Amniotic epithelial cell (primary cell): ENCODE results near the gene IFNLR1.
"Not testable (repeated sequence)": the region's sequence is repeated elsewhere in the genome, so short reads cannot be mapped to it uniquely, and the experiment has no call there.

Experiments
- DNase-seq: peaks from one replicate; pipeline ENCODE4 v3.0.0-alpha.2; 2010; ENCODE audit warnings: low read depth

Gene IFNLR1

GRCh38 chr1:24186993-24187790 lies at the start of gene IFNLR1:
Gene IFNLR1, minus strand, starts transcription at chr1:24187289. Its CDS starts 41 bp downstream, at chr1:24187248.
- DNase-seq = no peak

- peak; percentile 26 for DNase-seq
These were observed 49.1 kb upstream of the IFNLR1 start for GRCh38 chr1:24235921-24236788.

DNA sequence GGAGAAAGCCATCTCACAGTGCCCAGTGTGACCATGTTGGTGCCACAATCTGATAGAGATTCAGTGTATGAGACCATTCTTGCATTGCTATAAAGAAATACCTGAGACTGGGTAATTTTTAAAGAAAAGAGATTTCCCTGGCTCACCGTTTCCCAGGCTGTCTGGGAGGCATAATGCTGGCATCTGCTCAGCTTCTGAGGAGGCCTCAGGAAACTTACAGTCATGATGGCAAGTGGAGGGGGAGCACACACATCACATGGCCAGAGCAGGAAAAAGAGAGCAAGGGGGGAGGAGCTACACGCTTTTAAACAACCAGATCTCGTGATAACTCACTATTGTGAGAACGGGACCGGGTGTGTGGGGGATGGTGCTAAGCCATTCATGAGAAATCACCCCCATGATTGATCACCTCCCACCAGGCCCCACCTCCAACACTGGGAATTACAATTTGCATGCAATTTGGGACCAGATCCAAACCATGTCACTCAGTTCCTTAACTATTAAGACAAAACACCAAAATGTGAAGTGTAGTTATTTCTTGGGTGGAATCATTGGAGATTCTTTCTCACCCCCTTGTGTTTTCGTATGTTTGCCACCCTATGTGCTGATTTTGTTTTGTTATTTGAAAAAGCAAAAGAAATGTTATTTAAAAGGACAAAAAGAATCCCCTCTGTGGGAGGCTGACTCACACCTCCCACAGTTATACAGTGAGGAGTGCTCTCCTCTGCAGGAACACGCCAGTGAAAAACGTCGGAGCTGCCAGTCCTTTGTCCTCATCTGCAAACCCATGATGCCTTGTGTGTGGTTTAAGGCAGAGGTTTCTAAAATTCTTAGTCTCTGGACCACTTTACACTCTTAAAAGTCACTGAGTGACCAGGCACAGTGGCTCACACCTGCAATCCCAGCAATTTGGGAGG lies 46.9 kb upstream of the IFNLR1 start:
- peak; percentile 17 for DNase-seq

- DNase-seq = no peak
These were observed 44.6 kb upstream of the IFNLR1 start for GRCh38 chr1:24231701-24232100.

DNA sequence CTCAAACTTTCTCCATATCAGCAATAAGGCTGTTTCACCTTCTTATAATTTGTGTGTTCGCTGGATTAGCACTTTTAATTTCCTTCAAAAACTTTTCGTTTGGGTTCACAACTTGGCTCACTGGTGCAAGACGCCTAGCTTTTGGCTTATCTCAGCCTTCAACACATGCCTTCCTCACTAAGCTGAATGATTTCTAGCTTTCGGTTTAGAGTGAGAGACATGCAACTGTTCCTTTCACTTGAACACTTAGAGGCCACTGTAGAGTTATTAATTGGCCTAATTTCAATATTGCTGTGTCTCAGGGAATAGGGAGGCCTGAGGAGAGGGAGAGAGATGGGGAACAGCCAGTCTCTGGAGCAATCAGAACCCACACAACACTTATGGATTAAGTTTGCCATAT lies 41.2 kb upstream of the IFNLR1 start:
- no peak for DNase-seq

DNA sequence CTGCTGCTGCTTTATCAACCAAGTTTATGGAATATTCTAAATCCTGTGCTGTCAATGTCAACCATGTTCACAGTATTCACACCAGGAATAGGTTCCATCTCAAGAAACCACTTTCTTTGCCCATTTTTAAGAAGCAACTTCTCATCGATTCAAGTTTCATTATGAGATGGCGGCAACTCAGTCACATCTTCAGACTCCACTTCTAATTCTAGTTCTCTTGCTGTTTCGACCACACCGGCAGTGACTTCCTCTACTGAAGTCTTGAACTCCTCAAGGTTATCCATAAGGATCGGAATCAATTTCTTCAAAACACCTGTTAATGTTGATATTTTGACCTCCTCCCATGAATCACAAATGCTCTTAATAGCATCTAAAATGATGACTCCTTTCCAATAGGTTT lies 39.7 kb upstream of the IFNLR1 start:
- DNase-seq = no peak

DNA sequence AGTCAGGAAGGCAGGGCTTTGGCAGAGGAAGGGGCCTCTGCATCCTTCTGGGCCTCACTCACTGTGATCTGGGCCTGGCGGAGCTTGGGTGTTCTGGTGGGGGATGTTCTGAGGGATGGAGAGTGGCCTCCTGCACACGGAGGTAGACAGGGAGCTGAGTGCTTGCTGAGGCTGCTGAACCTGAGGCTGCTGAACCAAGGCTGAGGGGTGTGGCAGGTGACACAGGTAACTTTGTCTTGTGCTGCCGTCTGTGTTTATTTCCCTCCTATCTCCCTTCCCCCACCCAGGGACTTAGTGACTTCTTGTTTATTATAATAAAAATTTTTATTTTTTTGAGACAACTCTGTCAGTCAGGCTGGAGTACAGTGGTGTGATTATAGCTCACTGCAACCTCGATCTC lies 37.7 kb upstream of the IFNLR1 start:
- no peak for DNase-seq

DNA sequence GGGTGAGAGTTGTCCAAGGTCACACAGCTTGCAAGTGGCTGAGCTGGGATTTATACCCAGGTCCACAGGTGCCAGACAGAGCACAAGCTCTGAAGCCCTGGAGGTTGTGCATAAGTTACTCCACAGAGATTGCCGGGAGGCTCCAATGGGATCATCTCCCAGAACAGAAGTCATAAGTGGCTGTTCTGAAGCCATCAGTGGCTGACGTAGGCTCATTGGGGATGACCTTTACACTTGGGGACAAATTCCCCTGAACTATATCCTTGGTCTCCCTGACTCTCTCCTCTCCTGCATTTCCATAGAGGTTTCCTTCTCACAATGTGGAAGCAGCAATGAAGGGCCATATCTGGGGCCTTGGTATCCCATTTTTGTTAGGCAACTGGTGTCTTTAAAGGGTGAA lies 37.0 kb upstream of the IFNLR1 start:
- DNase-seq = no peak

- no peak for DNase-seq
These were observed 35.7 kb upstream of the IFNLR1 start for GRCh38 chr1:24222793-24223192.

DNA sequence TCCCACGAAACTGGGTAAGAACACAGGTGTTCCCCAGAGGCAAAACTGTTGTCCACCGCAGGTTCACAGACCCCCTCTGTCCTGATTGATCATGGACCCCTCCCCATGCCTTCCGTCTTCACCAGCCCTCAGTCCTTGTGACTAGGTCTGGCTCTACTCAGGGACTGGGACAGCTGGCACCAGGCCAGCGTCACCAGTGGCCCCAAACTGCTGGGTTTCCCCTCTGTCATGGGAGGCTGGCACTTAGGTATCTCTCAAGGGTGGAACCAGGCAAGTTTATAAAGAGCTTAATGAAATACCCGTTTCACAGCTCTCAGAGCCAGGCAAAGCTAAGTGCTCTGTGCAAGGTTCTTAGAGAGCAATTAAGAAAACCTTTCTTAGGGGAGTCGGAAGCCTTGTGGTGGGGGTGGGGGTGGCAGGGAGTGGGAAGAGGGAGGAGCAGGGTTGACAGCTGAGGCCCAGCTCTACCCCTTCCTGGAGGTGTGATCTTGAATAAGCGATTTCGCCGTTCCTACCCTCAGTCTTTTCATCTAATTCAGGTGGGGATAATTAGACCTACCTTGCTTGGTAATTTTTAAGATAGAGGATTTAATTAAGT lies 35.0 kb upstream of the IFNLR1 start:
- no peak for DNase-seq

- DNase-seq = no peak
These were observed 34.2 kb upstream of the IFNLR1 start for GRCh38 chr1:24221246-24221645.

DNA sequence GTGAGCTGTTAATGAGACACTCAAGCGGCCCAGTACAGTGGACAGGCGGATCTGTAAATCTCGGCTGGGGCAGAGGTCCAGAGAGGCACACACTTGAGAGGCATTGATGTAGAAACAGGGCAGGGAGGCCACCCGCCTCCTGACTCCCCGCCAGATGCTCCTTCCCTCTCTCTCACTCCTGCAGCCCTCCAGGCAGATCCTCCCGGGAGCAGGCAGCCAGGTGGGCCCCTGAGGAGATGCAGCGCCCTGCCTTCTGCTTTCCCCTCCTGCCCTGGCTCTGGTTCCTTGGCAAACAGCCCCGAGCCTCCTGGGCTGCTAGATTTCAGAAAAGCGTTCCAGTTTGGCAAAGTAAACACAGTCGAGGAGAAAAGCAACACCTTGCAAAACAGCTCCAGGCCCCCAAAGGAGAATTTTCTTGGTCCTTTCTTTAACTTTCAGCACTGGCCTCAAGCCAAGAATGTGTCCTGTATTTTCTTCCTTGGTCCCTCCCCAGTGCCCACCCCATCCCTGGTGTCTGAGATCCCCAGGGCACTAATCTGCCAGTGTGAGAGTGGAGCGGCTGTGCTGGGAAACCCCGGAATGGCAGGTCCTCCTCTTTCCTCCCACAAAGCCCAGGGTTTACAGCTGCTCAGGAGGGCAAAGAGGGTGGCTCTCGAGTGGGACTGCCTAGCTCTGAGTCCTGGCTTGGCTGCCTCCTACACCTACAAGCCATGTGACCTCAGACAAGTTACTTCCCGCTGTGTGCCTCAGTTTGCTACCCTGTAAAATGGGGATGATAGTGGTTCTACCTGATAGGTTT lies 29.4 kb upstream of the IFNLR1 start:
- DNase-seq = no peak

GRCh38 chr1:24215226-24215814 lies 28.2 kb upstream of the IFNLR1 start:
- DNase-seq = no peak

- DNase-seq = no peak
These were observed 25.3 kb upstream of the IFNLR1 start for GRCh38 chr1:24212376-24212775.

DNA sequence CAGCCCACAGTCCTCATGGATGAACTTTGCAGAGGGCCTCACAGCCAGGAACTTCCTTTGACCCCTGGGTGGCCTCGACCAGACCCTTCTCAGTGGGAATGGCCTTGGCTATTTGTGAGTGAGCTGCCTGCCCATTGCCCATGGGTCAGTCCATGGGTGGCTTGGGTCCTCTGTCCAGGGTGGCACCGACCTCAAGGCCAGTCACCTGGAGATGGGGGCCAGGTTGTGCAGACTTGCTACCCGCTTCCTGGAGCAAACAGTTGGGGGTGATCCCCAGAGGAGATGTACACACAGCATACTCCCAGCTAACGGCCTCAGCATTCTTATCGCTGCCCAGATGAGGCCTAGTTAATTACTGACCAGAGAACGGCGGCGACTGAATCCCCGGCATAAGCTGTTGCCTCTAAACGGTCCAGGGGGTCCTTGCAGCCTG lies 23.1 kb upstream of the IFNLR1 start:
- no peak for DNase-seq

- no peak for DNase-seq
These were observed 22.0 kb upstream of the IFNLR1 start for GRCh38 chr1:24209097-24209496.

- DNase-seq = no peak
These were observed 20.6 kb upstream of the IFNLR1 start for GRCh38 chr1:24207709-24208108.

DNA sequence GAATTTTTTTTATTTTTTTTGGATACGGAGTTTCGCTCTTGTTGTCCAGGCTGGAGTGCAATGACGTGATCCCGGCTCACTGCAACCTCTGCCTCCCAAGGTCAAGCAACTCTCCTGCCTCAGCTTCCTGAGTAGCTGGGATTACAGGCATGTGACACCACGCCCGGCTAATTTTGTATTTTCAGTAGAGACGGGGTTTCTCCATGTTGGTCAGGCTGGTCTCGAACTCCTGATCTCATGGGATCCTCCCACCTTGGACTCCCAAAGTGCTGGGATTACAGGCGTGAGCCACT lies 20.3 kb upstream of the IFNLR1 start:
- not testable (repeated sequence) for DNase-seq

GRCh38 chr1:24206516-24207394 lies 19.7 kb upstream of the IFNLR1 start:
- no peak for DNase-seq

DNA sequence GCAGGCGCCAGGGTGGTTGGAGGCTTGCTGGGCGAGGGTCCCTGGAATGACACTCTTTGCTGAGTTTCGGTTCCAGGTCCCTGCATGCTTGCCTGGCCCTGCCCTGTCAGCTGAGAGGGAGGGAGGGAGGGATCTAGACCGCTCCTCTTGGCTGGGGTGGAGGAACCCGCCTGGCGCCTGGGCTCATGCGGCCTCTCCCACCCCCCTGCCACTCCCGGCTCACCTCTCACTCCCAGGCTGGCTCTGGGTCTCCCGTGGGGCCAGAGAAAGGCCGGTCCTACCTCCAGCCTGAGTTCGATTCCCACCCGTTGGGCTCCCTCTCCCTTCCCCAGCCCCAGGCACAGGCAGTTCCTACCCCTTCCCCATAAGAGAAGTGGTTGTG lies 19.0 kb upstream of the IFNLR1 start:
- DNase-seq = no peak
